Measurements from ENCODE around the gene KCNK10. TPM values are rescaled to one million over a fixed set of nuclear protein-coding genes. Genes with fewer than 3 reads are reported as not detected.

The KCNK10 gene
- total RNA-seq, 4 donors from 2014 or later, result 0.40 TPM; not detected in 3

DNA sequence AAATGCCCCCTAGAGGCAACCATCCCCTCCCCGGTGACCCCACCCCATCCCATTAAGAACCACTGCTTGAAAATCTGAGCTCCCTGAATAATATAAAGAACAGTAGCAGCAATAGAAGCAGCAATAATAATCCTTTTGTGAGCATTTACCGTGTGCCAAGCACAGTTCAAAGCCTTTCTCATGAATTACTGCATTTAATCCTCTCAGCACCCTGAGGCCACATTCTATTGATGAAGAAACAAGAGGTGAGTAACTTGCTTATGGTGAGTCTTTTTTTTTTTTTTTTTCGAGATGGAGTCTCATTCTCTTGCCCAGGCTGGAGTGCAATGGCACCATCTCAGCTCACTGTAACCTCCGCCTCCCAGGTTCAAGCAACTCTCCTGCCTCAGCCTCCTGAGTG, 65.0 kb downstream of the KCNK10 start:
- no peaks in the 10 kb centered on the region for H3K9me3 ChIP-seq
- H3K4me1 ChIP-seq, result no peaks in the 10 kb centered on the region
- WGBS, 2 donors (ENCODE audit: low coverage in 1 of 2), result 70% methylated on average over 4 of the region's 4 CpGs; no CpG with 5 or more reads in 1 of the 2 donors
- no peak overlapping the region for H3K4me3 ChIP-seq
- H3K27me3 ChIP-seq, result peaks cover 14% of the 10 kb centered on the region
- ATAC-seq, result no peak
- H3K36me3 ChIP-seq, result no peaks in the 10 kb centered on the region
- TF ChIP-seq EP300 (IDR thresholded peaks at IDR 0.05) (no peak), POLR2A (IDR thresholded peaks at IDR 0.05) (no peak), POLR2AphosphoS5 (IDR thresholded peaks at IDR 0.05) (no peak)
- TF ChIP-seq, protein P1, sequence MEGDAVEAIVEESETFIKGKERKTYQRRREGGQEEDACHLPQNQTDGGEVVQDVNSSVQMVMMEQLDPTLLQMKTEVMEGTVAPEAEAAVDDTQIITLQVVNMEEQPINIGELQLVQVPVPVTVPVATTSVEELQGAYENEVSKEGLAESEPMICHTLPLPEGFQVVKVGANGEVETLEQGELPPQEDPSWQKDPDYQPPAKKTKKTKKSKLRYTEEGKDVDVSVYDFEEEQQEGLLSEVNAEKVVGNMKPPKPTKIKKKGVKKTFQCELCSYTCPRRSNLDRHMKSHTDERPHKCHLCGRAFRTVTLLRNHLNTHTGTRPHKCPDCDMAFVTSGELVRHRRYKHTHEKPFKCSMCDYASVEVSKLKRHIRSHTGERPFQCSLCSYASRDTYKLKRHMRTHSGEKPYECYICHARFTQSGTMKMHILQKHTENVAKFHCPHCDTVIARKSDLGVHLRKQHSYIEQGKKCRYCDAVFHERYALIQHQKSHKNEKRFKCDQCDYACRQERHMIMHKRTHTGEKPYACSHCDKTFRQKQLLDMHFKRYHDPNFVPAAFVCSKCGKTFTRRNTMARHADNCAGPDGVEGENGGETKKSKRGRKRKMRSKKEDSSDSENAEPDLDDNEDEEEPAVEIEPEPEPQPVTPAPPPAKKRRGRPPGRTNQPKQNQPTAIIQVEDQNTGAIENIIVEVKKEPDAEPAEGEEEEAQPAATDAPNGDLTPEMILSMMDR (IDR thresholded peaks at IDR 0.05), result no peak
- H3K27ac ChIP-seq, result no peak overlapping the region

DNA sequence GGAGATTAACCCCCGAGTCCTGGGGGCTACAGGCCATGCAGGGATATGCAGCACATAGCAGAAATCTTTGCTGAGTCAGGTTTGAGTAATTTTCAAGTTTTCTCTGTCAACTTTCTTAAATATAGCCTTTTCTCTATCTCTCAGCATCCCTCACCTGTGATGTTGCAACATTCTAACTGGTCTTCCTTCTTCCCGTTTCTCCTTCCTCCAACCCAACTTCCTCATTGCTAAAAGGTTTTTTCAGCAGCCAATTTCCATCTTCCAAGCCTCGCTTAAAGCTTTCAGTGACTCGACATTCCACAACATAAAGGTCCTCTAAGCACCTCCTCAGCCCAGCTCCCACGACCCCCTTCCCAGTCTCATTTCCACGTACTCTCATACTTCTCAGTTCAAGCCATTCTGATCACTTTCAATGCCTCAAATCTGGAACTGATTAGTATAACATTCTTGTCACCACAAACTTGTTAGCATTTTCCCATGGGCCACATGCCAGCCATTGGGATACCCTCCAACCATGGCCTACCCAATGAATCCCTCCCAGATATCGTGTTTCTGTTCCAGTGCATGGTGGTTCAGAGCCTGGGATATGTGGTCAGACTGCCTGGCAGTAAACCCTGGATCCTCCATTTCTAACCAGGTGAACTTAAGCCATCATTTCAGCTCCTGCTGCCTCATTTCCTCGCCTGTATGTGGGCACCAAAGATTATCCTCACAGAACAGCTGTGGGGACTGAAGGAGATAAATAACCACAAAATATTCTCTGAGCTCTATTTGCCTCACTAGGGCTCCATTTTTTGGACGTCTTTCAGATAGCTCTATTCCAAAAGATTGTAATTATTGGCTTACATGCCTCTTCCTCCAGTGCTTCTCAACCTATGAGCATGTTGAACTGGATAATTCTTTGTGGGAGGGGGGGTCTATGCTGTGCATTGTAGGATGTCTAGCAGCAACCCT, 65.8 kb downstream of the KCNK10 start:
- peaks cover 14% of the 10 kb centered on the region for H3K27me3 ChIP-seq
- no peaks in the 10 kb centered on the region for H3K9me3 ChIP-seq
- 53 to 60% methylated on average over 5 to 9 of the region's 9 CpGs for WGBS, 2 donors (ENCODE audit: low coverage in 1 of 2)
- H3K36me3 ChIP-seq, result no peaks in the 10 kb centered on the region
- H3K27ac ChIP-seq, result no peak overlapping the region
- no peak for ATAC-seq
- H3K4me3 ChIP-seq, result no peak overlapping the region
- no peaks in the 10 kb centered on the region for H3K4me1 ChIP-seq
- no peak for TF ChIP-seq EP300 (IDR thresholded peaks at IDR 0.05)

- ATAC-seq, result no peak
- WGBS, 2 donors (ENCODE audit: low coverage in 1 of 2), result 62 to 73% methylated on average over 3 of the region's 4 CpGs
- Histone ChIP-seq H3K9me3 (no peaks in the 10 kb centered on the region), H3K27ac (no peak overlapping the region), H3K36me3 (no peaks in the 10 kb centered on the region), H3K4me3 (no peak overlapping the region), H3K4me1 (no peaks in the 10 kb centered on the region), H3K27me3 (peaks cover 14% of the 10 kb centered on the region)
- TF ChIP-seq POLR2A (IDR thresholded peaks at IDR 0.05) (no peak), EP300 (IDR thresholded peaks at IDR 0.05) (no peak), POLR2AphosphoS5 (IDR thresholded peaks at IDR 0.05) (no peak)
- TF ChIP-seq, protein P1 (IDR thresholded peaks at IDR 0.05), result no peak
These were observed 67.3 kb downstream of the KCNK10 start for GRCh38 chr14:88255798-88256197.

DNA sequence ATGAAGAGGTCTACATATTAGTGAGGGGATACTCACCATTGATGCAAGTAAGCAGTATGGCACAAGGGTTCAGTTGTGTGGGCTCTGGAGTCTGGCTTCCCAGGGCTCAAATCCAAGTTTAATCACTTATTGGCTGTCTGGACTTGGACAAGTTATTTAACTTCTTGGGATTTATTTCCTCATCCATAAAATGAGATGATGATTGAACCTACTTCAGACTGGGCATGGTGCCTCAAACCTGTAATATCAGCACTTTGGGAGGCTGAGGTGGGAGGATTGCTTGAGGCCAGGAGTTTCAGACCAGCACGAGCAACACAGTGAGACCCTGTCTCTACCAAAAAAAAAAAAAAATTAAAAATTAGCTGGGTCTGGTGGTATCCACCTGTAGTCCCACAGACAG, 67.9 kb downstream of the KCNK10 start:
- TF ChIP-seq POLR2A (IDR thresholded peaks at IDR 0.05), result no peak
- no peak for TF ChIP-seq EP300 (IDR thresholded peaks at IDR 0.05)
- TF ChIP-seq, protein P1 (IDR thresholded peaks at IDR 0.05), result no peak
- TF ChIP-seq POLR2AphosphoS5 (IDR thresholded peaks at IDR 0.05), result no peak
- WGBS, 2 donors (ENCODE audit: low coverage in 1 of 2), result no CpG with 5 or more reads among the region's 1 CpG
- H3K9me3 ChIP-seq, result no peaks in the 10 kb centered on the region
- H3K27me3 ChIP-seq, result peaks cover 14% of the 10 kb centered on the region
- H3K36me3 ChIP-seq, result no peaks in the 10 kb centered on the region
- H3K27ac ChIP-seq, result no peak overlapping the region
- no peak overlapping the region for H3K4me3 ChIP-seq
- H3K4me1 ChIP-seq, result no peaks in the 10 kb centered on the region
- ATAC-seq, result no peak

GRCh38 chr14:88252498-88252897, 70.6 kb downstream of the KCNK10 start:
- Histone ChIP-seq H3K9me3 (no peaks in the 10 kb centered on the region), H3K36me3 (no peaks in the 10 kb centered on the region), H3K4me1 (no peaks in the 10 kb centered on the region), H3K4me3 (no peak overlapping the region), H3K27ac (no peak overlapping the region), H3K27me3 (peaks cover 8% of the 10 kb centered on the region)
- ATAC-seq, result no peak
- TF ChIP-seq EP300 (IDR thresholded peaks at IDR 0.05), result no peak
- TF ChIP-seq, protein P1 (IDR thresholded peaks at IDR 0.05), result no peak
- 71% methylated on average over 2 of the region's 3 CpGs; no CpG with 5 or more reads in 1 of the 2 donors for WGBS, 2 donors (ENCODE audit: low coverage in 1 of 2)

Data from gastroesophageal sphincter (tissue), 4 donors.